HCT116 (cell line): ENCODE data around the gene UQCC5. TPM values are rescaled to one million over a fixed set of nuclear protein-coding genes. Genes with fewer than 3 reads are reported as not detected.

Source experiments
- ATAC-seq: fragments of 200-7000 bp; cut with Tn5 transposase; 2 replicates; pipeline ENCODE4 v1.9.1; 2020; ENCODE audit warnings: mild to moderate bottlenecking, moderate library complexity
- BruUV-seq: library from RNA; stranded (reverse); fragments of 400-500 nt; replicated peaks from 2 replicates; lab custom pipeline; 2021; lab: Mats Ljungman, UMichigan
- CTCF ChIA-PET: fragments of 300-600 bp; sonication (Branson Sonifier 250); formaldehyde crosslinking; loops from one replicate; lab custom pipeline; 2021; ENCODE audit warnings: antibody characterized with exemption; lab: Charles Lee
- POLR2A ChIA-PET: fragments of 300-600, 350-600 bp; sonication (Branson Sonifier 250); formaldehyde crosslinking; loops from one replicate; lab custom pipeline; 2021; ENCODE audit warnings: antibody characterized with exemption; lab: Charles Lee
- RAD21 ChIA-PET, 2 experiments: fragments of 300-600 bp; sonication (Branson Sonifier 250); formaldehyde crosslinking; loops; one replicate each; lab custom pipeline; 2023; ENCODE audit warnings: low total read pairs in 2 of 2; ENCODE audit not compliant: uncharacterized antibody in 2 of 2, unreplicated experiment in 2 of 2, low non-redundant PET in 1 of 2; lab: Charles Lee
- DNase-seq: peaks from one replicate; pipeline ENCODE4 v3.0.0-alpha.2; 2010; ENCODE audit warnings: low read depth, low spot score
- H2AFZ ChIP-seq: fragments of 200-600 bp; shearing (Covaris generic), sonication (generic); 2 replicates; pipeline ENCODE4 v1.6.1; 2017; ENCODE audit warnings: low read depth, mixed run types, mixed read lengths, antibody characterized with exemption, low read length; ENCODE audit not compliant: poor library complexity, severe bottlenecking
- H3K27ac ChIP-seq: 2 replicates; pipeline ENCODE4 v1.5.1; 2012; ENCODE audit warnings: low read depth, low read length
- H3K27me3 ChIP-seq: fragments of 200-600 bp; sonication (generic); 2 replicates; pipeline ENCODE4 v1.6.1; 2016; ENCODE audit warnings: mixed run types, low read length, mixed read lengths; ENCODE audit not compliant: insufficient read depth
- H3K36me3 ChIP-seq, 2 experiments: fragments of 200-500 bp in 1 of 2; fragments of 200-600 bp in 1 of 2; sonication (Bioruptor generic) in 1 of 2; sonication (generic) in 1 of 2; 2 replicates each; pipeline versions ENCODE4 v1.5.1 to v1.6.1; 2014 to 2016; ENCODE audit warnings: low read length in 2 of 2, inconsistent platforms in 1 of 2, mixed read lengths in 1 of 2, mixed run types in 1 of 2; ENCODE audit not compliant: insufficient read depth in 2 of 2, control insufficient read depth in 1 of 2
- H3K4me1 ChIP-seq, 2 experiments: fragments of 200-600 bp in 1 of 2; sonication (generic) in 1 of 2; 2 replicates each; pipeline versions ENCODE4 v1.5.1 to v1.6.1; 2012 to 2017; ENCODE audit warnings: low read length in 2 of 2, inconsistent platforms in 1 of 2, mild to moderate bottlenecking in 1 of 2, mixed read lengths in 1 of 2, mixed run types in 1 of 2, moderate library complexity in 1 of 2; ENCODE audit not compliant: insufficient read depth in 2 of 2, control insufficient read depth in 1 of 2
- H3K4me2 ChIP-seq: fragments of 200-600 bp; sonication (generic); 2 replicates; pipeline ENCODE4 v1.6.1; 2017; ENCODE audit warnings: mixed run types, low read length, mixed read lengths
- H3K4me3 ChIP-seq, 2 experiments: fragments of 200-600 bp in 1 of 2; sonication (generic) in 1 of 2; replicated peaks in 1 of 2; 2 replicates each; pipeline ENCODE4 v1.5.1; 2011 to 2016; ENCODE audit warnings: low read length in 2 of 2, control low read depth in 1 of 2, low read depth in 1 of 2, mild to moderate bottlenecking in 1 of 2, mixed read lengths in 1 of 2, mixed run types in 1 of 2
- H3K79me2 ChIP-seq: fragments of 200-600 bp; sonication (generic); 2 replicates; pipeline ENCODE4 v1.6.1; 2017; ENCODE audit warnings: mild to moderate bottlenecking, mixed run types, low read length, moderate library complexity, mixed read lengths; ENCODE audit not compliant: insufficient read depth
- H3K9ac ChIP-seq: fragments of 200-600 bp; sonication (generic); 2 replicates; pipeline ENCODE4 v1.6.1; 2016; ENCODE audit warnings: low read length, mixed read lengths
- H3K9me2 ChIP-seq: fragments of 200-600 bp; sonication (generic), shearing (Covaris generic); 2 replicates; pipeline ENCODE4 v1.6.1; 2017; ENCODE audit warnings: mixed run types, mild to moderate bottlenecking, moderate library complexity; ENCODE audit not compliant: insufficient read depth
- H3K9me3 ChIP-seq, 2 experiments: fragments of 200-500 bp in 1 of 2; fragments of 200-600 bp in 1 of 2; sonication (Bioruptor generic) in 1 of 2; sonication (generic) in 1 of 2; 2 replicates each; pipeline ENCODE4 v1.6.1; 2014 to 2017; ENCODE audit warnings: low read length in 2 of 2, mixed read lengths in 2 of 2, inconsistent platforms in 1 of 2, low read depth in 1 of 2, mild to moderate bottlenecking in 1 of 2, mixed run types in 1 of 2, moderate library complexity in 1 of 2; ENCODE audit not compliant: control insufficient read depth in 1 of 2, insufficient read depth in 1 of 2
- H4K20me1 ChIP-seq: fragments of 200-600 bp; sonication (generic), shearing (Covaris generic); 2 replicates; pipeline ENCODE4 v1.6.1; 2017; ENCODE audit warnings: mixed run types, mild to moderate bottlenecking, moderate library complexity; ENCODE audit not compliant: insufficient read depth
- ATF3 ChIP-seq: IDR thresholded peaks from 2 replicates; pipeline ENCODE4 v1.6.1; 2012
- ELF1 ChIP-seq: IDR thresholded peaks from 2 replicates; pipeline ENCODE4 v1.6.1; 2012; ENCODE audit warnings: low read depth, borderline replicate concordance
- FOSL1 ChIP-seq: IDR thresholded peaks from 2 replicates; pipeline ENCODE4 v1.6.1; 2012; ENCODE audit warnings: low read depth
- JUND ChIP-seq: IDR thresholded peaks from 2 replicates; pipeline ENCODE4 v1.6.1; 2012
- POLR2A ChIP-seq: IDR thresholded peaks from 2 replicates; pipeline ENCODE4 v1.7.0; 2011; ENCODE audit warnings: borderline replicate concordance; ENCODE audit not compliant: insufficient read depth, insufficient read length; ENCODE audit errors: extremely low read depth
- POLR2AphosphoS5 ChIP-seq: IDR thresholded peaks from 2 replicates; pipeline ENCODE4 v1.6.1; 2011; ENCODE audit warnings: mild to moderate bottlenecking, low read depth, low read length, moderate library complexity
- SIN3A ChIP-seq: IDR thresholded peaks from 2 replicates; pipeline ENCODE4 v1.6.1; 2012; ENCODE audit warnings: low read depth
- SP1 ChIP-seq: IDR thresholded peaks from 2 replicates; pipeline ENCODE4 v1.6.1; 2012; ENCODE audit warnings: low read depth
- TCF7L2 ChIP-seq: IDR thresholded peaks from 2 replicates; pipeline ENCODE4 v1.7.0; 2011; ENCODE audit warnings: borderline replicate concordance, inconsistent platforms; ENCODE audit not compliant: insufficient read depth, insufficient read length; ENCODE audit errors: extremely low read depth
- YY1 ChIP-seq: IDR thresholded peaks from 2 replicates; pipeline ENCODE4 v1.6.1; 2011; ENCODE audit warnings: low read length, low read depth, moderate library complexity, mild to moderate bottlenecking; ENCODE audit not compliant: insufficient replicate concordance; ENCODE audit errors: extremely low read depth
- ZBTB33 ChIP-seq: IDR thresholded peaks from 2 replicates; pipeline ENCODE4 v1.6.1; 2011; ENCODE audit warnings: mild to moderate bottlenecking, low read length, moderate library complexity; ENCODE audit not compliant: insufficient replicate concordance; ENCODE audit errors: extremely low read depth
- ZNF274 ChIP-seq: fragments of 200-500 bp; sonication (Bioruptor generic); IDR thresholded peaks from 2 replicates; pipeline ENCODE4 v1.6.1; 2014; ENCODE audit warnings: mild to moderate bottlenecking, low read depth, low read length, inconsistent platforms
- intact Hi-C: fragments of 100-400 bp; cut with micrococcal nuclease; formaldehyde crosslinking; loops from 2 replicates; pipeline ENCODE4 v1.10.0; 2022
- total RNA-seq: library from RNA; stranded (reverse); gene quantifications from one replicate; pipeline ENCODE4 v1.2.1, GENCODE V29; 2021; ENCODE audit not compliant: unreplicated experiment
- TF ChIP-seq, protein P1 (sequence below), 3 experiments: fragments of 200-600 bp in 1 of 3; sonication (generic) in 1 of 3; IDR thresholded peaks in 2 of 3; conservative IDR thresholded peaks in 1 of 3; 2 replicates each; pipeline ENCODE4 v1.5.1; 2012 to 2017; ENCODE audit warnings: low read depth in 2 of 3, low read length in 2 of 3, antibody characterized with exemption in 1 of 3, borderline replicate concordance in 1 of 3, control low read depth in 1 of 3, mild to moderate bottlenecking in 1 of 3, mixed read lengths in 1 of 3, mixed run types in 1 of 3, moderate library complexity in 1 of 3; ENCODE audit not compliant: insufficient read depth in 1 of 3

Gene UQCC5
- total RNA-seq, 1 experiment from 2014 or later = 14.1 TPM

- DNase-seq (no peak), ATAC-seq (no peak)
- Histone ChIP-seq H3K27me3 (no peaks in the 10 kb centered on the region), H3K4me3 (no peak overlapping the region), H3K9me2 (no peaks in the 10 kb centered on the region), H3K9me3 (no peaks in the 10 kb centered on the region), H3K4me2 (no peak overlapping the region), H3K9ac (no peak overlapping the region), H3K4me1 (peaks cover 0 to 3% of the 10 kb centered on the region in 2 experiments; a peak in 1 of 4 replicates), H3K36me3 (peaks cover 0 to under 1% of the 10 kb centered on the region in 2 experiments; a peak in 1 of 4 replicates), H2AFZ (no peak overlapping the region), H4K20me1 (no peaks in the 10 kb centered on the region), H3K79me2 (no peaks in the 10 kb centered on the region), H3K27ac (no peak overlapping the region)
- BruUV-seq = no TSS peak
- POLR2A ChIA-PET = no interaction called here
- intact Hi-C loops = no loop called here
- TF ChIP-seq POLR2A = no peak
- TF ChIP-seq ELF1 = no peak
- no peak for TF ChIP-seq JUND
- TF ChIP-seq ZNF274 = no peak
- CTCF ChIA-PET = no interaction called here
- RAD21 ChIA-PET = no interaction called here
Observed at GRCh38 chr3:52520716-52521487, 15.5 kb upstream of the UQCC5 start.

DNA sequence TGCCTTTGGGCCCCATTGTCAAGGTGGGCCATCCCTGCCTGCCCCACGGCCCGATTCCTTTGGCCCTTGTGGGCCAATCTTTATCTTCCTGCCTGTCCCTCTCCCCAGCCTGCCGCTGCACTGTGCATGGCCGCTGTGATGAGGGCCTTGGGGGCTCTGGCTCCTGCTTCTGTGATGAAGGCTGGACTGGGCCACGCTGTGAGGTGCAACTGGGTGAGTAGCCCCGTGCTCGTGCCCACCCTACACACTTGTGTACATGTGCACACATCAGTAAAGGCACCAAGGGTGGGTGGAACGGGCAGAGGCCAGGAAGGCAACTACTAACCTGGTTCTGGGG, 14.9 kb upstream of the UQCC5 start:
- ATAC-seq (no peak), DNase-seq (no peak)
- no peaks in the 10 kb centered on the region for H3K9me2 ChIP-seq
- no peaks in the 10 kb centered on the region for H3K79me2 ChIP-seq
- no peaks in the 10 kb centered on the region for H3K27me3 ChIP-seq
- ChIA-PET CTCF (no interaction called here), POLR2A (no interaction called here), RAD21 (no interaction called here)
- H3K9me3 ChIP-seq = no peaks in the 10 kb centered on the region
- no peak overlapping the region for H3K4me2 ChIP-seq
- intact Hi-C loops = no loop called here
- BruUV-seq = no TSS peak
- H3K4me1 ChIP-seq = peaks cover 0 to 3% of the 10 kb centered on the region in 2 experiments; a peak in 1 of 4 replicates
- no peak overlapping the region for H3K27ac ChIP-seq
- H2AFZ ChIP-seq = no peak overlapping the region
- no peaks in the 10 kb centered on the region for H4K20me1 ChIP-seq
- peaks cover 0 to 3% of the 10 kb centered on the region in 2 experiments; a peak in 1 of 4 replicates for H3K36me3 ChIP-seq
- no peak for TF ChIP-seq ZNF274
- TF ChIP-seq YY1 = no peak
- no peak for TF ChIP-seq JUND
- TF ChIP-seq ELF1 = no peak
- no peak for TF ChIP-seq ZBTB33
- TF ChIP-seq, protein P1, sequence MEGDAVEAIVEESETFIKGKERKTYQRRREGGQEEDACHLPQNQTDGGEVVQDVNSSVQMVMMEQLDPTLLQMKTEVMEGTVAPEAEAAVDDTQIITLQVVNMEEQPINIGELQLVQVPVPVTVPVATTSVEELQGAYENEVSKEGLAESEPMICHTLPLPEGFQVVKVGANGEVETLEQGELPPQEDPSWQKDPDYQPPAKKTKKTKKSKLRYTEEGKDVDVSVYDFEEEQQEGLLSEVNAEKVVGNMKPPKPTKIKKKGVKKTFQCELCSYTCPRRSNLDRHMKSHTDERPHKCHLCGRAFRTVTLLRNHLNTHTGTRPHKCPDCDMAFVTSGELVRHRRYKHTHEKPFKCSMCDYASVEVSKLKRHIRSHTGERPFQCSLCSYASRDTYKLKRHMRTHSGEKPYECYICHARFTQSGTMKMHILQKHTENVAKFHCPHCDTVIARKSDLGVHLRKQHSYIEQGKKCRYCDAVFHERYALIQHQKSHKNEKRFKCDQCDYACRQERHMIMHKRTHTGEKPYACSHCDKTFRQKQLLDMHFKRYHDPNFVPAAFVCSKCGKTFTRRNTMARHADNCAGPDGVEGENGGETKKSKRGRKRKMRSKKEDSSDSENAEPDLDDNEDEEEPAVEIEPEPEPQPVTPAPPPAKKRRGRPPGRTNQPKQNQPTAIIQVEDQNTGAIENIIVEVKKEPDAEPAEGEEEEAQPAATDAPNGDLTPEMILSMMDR (IDR thresholded peaks at IDR 0.05 in 2 of 3, conservative IDR thresholded peaks at IDR 0.05 in 1 of 3; ENCODE audit: borderline replicate concordance in 1 of 3, insufficient read depth in 1 of 3, low read depth in 2 of 3, low read length in 2 of 3) = no peak
- no peak for TF ChIP-seq FOSL1
- TF ChIP-seq SP1 = no peak
- TF ChIP-seq ATF3 = no peak
- no peak for TF ChIP-seq POLR2A
- TF ChIP-seq SIN3A = no peak
- TF ChIP-seq POLR2AphosphoS5 = no peak
- no peak for TF ChIP-seq TCF7L2
- H3K4me3 ChIP-seq = no peak overlapping the region
- no peak overlapping the region for H3K9ac ChIP-seq
